Activated CD4-positive, alpha-beta T cell treated with anti-CD3 and anti-CD28 coated beads for 36 hours (primary cell): ENCODE measurements around the gene DDR1. TPM values are rescaled to one million over a fixed set of nuclear protein-coding genes. Genes with fewer than 3 reads are reported as not detected.
"Not testable (repeated sequence)": the region's sequence is repeated elsewhere in the genome, so short reads cannot be mapped to it uniquely, and the experiment has no call there.

ENCODE experiments used
- ATAC-seq: fragments of 200-7000 bp; cut with Tn5 transposase; one replicate; pipeline ENCODE4 v1.10.0; 2021; ENCODE audit warnings: mild to moderate bottlenecking, moderate library complexity
- CTCF ChIA-PET: fragments of 350-600 bp; sonication (Branson Sonifier 250); formaldehyde crosslinking; loops from one replicate; lab custom pipeline; 2021; ENCODE audit warnings: antibody characterized with exemption; lab: Charles Lee
- POLR2A ChIA-PET: fragments of 350-600 bp; sonication (Branson Sonifier 250); formaldehyde crosslinking; loops from one replicate; lab custom pipeline; 2021; ENCODE audit warnings: antibody characterized with exemption, inconsistent platforms; lab: Charles Lee
- DNase-seq: peaks from one replicate; pipeline ENCODE4 v3.0.0-alpha.2; 2020
- H3K27ac Mint-ChIP-seq: one replicate; pipeline ENCODE4 v1.8.0; 2021; ENCODE audit warnings: mixed read lengths
- H3K27me3 Mint-ChIP-seq: one replicate; pipeline ENCODE4 v1.8.0; 2021; ENCODE audit warnings: mixed read lengths
- H3K36me3 Mint-ChIP-seq: one replicate; pipeline ENCODE4 v1.8.0; 2021; ENCODE audit warnings: low read depth, mixed read lengths
- H3K4me1 Mint-ChIP-seq: one replicate; pipeline ENCODE4 v1.8.0; 2021; ENCODE audit warnings: mixed read lengths
- H3K4me3 Mint-ChIP-seq: one replicate; pipeline ENCODE4 v1.8.0; 2021; ENCODE audit warnings: mild to moderate bottlenecking, moderate library complexity, mixed read lengths
- H3K9me3 Mint-ChIP-seq: one replicate; pipeline ENCODE4 v1.8.0; 2021; ENCODE audit warnings: low read depth, mixed read lengths
- intact Hi-C, 2 experiments: fragments of 100-400 bp; cut with DNase I in 1 of 2; cut with micrococcal nuclease in 1 of 2; formaldehyde crosslinking; loops; one replicate each; pipeline versions ENCODE4 v1.14.2 to v1.15.1; 2022 to 2024; cut with DNase I, micrococcal nuclease
- total RNA-seq, 2 experiments: library from RNA; stranded (reverse); gene quantifications; one replicate each; pipeline ENCODE4 v1.2.3, GENCODE V29; 2021

DDR1 gene
- total RNA-seq, 2 experiments from 2014 or later = 9.5 to 12.6 TPM

DNA sequence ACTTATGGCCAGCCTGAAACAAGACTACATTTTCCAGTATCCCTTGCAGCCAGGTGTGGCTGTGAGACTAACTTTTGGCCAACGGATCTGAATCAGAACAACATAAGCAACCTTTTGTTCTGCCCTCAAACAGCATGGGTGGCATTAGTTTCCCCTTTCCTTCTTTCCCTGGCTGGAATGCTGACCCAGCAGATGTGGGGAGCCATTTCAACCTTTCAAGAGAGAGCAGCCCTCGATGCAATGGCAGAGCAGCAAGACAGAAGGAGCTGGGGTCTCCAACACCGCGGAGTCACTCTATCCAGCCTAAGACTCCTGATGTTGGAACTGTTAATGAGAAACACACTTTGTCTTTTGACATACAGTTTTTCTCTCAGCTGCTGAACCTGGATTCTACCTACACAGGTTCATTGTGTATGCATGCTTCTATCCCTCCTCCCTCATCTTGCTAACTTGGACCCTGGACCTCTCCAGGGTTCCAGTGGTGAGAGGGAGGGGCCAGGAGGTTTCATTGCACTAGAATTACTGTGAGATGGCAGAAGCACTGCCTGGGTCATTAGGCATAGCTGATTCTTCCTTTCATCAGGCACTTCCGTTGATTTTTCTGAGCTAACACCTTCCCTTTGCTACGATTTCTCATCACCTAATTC is 28.8 kb upstream of the DDR1 start:
- CTCF ChIA-PET = interaction anchor here (0.7 to 1.7 kb wide), 5 partner anchors 12 to 1916 kb away, joined by 3 to 7 read pairs (median 4); no protein-coding TSS in a partner anchor

DNA sequence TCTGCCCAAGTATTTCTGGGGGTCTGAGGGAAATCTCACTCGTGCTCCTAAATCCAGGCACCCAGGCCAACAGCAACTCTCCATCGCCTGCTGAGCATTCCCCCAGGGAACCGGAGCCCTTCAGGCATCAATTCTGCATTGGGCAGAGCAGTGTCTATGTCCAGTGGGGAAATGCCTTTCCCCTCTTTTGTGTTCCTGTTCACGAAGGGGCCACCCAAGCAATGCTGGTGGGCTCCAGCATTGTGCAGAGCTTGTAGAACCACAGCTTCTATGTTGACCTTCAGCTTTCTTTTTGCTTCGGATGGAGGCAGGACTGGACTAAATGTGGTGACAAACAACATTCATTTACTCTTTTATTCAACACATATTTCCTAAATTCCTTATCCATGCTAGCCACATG is 27.2 kb upstream of the DDR1 start:
- CTCF ChIA-PET = interaction anchor here (0.8 to 1.7 kb wide), 3 partner anchors 13 to 28 kb away, joined by 3 to 7 read pairs (median 6); no protein-coding TSS in a partner anchor
- Mint-ChIP-seq H3K4me3 (no peak overlapping the region), H3K27ac (no peak overlapping the region), H3K36me3 (peaks cover 15% of the 10 kb centered on the region), H3K9me3 (peaks cover 17% of the 10 kb centered on the region), H3K4me1 (peaks cover 13% of the 10 kb centered on the region), H3K27me3 (no peaks in the 10 kb centered on the region)
- POLR2A ChIA-PET = no interaction called here
- no peak for DNase-seq
- intact Hi-C loops = no loop called here
- ATAC-seq = no peak

More for the DNA sequence above, 28.8 kb upstream of the DDR1 start:
- H3K9me3 Mint-ChIP-seq = peaks cover 25% of the 10 kb centered on the region
- H3K36me3 Mint-ChIP-seq = peaks cover 11% of the 10 kb centered on the region
- intact Hi-C loops = no loop called here
- DNase-seq = no peak
- no peak overlapping the region for H3K27ac Mint-ChIP-seq
- POLR2A ChIA-PET = no interaction called here
- no peak overlapping the region for H3K4me3 Mint-ChIP-seq
- ATAC-seq = no peak
- H3K4me1 Mint-ChIP-seq = no peaks in the 10 kb centered on the region
- no peaks in the 10 kb centered on the region for H3K27me3 Mint-ChIP-seq

GRCh38 chr6:30857549-30857948 is 26.8 kb upstream of the DDR1 start:
- DNase-seq = no peak
- no peak overlapping the region for H3K4me3 Mint-ChIP-seq
- POLR2A ChIA-PET = no interaction called here
- intact Hi-C loops = no loop called here
- H3K27me3 Mint-ChIP-seq = no peaks in the 10 kb centered on the region
- CTCF ChIA-PET = interaction anchor here (1.7 kb wide), 1 partner anchor 28 kb away, joined by 6 read pairs; no protein-coding TSS in a partner anchor
- H3K9me3 Mint-ChIP-seq = peaks cover 13% of the 10 kb centered on the region
- no peak overlapping the region for H3K27ac Mint-ChIP-seq
- peaks cover 13% of the 10 kb centered on the region for H3K36me3 Mint-ChIP-seq
- no peak for ATAC-seq
- H3K4me1 Mint-ChIP-seq = peaks cover 13% of the 10 kb centered on the region

- H3K27me3 Mint-ChIP-seq, ATAC-seq, intact Hi-C loops, H3K27ac Mint-ChIP-seq, DNase-seq, POLR2A ChIA-PET, H3K4me3 Mint-ChIP-seq: not testable (repeated sequence)
- Mint-ChIP-seq H3K36me3 (peaks cover 13% of the 10 kb centered on the region), H3K9me3 (peaks cover 11% of the 10 kb centered on the region), H3K4me1 (peaks cover 13% of the 10 kb centered on the region)
- CTCF ChIA-PET = interaction anchor here (2.0 kb wide), 1 partner anchor 17 kb away, joined by 4 read pairs; no protein-coding TSS in a partner anchor
These were observed 24.6 kb upstream of the DDR1 start for GRCh38 chr6:30859726-30860125.

- ChIA-PET CTCF (interaction anchor here (1.0 to 2.0 kb wide), 4 partner anchors 17 to 226 kb away, joined by 3 to 7 read pairs (median 4); no protein-coding TSS in a partner anchor), POLR2A (no interaction called here)
- H3K9me3 Mint-ChIP-seq = peaks cover 11% of the 10 kb centered on the region
- intact Hi-C loops = no loop called here
- no peaks in the 10 kb centered on the region for H3K27me3 Mint-ChIP-seq
- H3K4me3 Mint-ChIP-seq = no peak overlapping the region
- DNase-seq = no peak
- peaks cover 13% of the 10 kb centered on the region for H3K36me3 Mint-ChIP-seq
- ATAC-seq = peak; percentile 68
- no peak overlapping the region for H3K27ac Mint-ChIP-seq
- H3K4me1 Mint-ChIP-seq = peaks cover 13% of the 10 kb centered on the region
These were observed 22.9 kb upstream of the DDR1 start for GRCh38 chr6:30861257-30862048.

DNA sequence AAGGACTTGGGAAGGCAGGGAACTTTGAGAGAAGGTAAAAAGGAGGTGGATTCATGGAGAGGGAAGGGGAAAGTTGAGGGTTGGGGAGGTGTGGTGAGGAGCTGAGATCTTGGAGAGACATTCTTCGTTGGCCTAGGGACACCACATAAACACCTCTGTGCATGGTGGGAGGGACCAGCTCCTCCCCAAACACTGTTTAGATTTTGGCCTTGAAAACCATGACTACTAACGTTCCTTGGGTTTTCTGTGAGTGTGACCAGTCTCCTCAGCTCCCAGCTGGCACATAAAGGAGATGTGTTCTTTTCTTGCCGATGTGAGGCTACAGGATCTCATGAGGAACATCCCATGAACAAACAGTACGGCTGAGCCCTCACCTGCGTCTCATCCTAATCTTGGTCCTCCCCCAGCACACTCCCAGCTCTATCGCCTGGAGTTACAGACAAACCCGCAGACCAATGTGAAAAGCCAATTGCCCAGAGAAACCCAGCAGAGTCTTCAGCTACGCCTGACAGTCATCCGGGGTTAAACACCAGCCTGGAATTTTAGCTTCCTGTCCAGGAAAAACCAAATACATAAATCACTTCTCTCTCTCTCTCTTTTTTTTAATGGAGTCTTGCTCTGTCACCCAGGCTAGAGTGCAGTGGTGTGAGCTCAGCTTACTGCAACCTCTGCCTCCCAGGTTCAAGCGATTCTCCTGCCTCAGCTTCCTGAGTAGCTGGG is 22.0 kb upstream of the DDR1 start:
- H3K27me3 Mint-ChIP-seq = no peaks in the 10 kb centered on the region
- H3K4me1 Mint-ChIP-seq = peaks cover 13% of the 10 kb centered on the region
- no peak overlapping the region for H3K27ac Mint-ChIP-seq
- ChIA-PET CTCF (interaction anchor here (0.6 to 2.0 kb wide), 8 partner anchors 17 to 451 kb away, joined by 3 to 7 read pairs (median 3); no protein-coding TSS in a partner anchor), POLR2A (no interaction called here)
- ATAC-seq (no peak), DNase-seq (no peak)
- H3K4me3 Mint-ChIP-seq = no peak overlapping the region
- intact Hi-C loops = no loop called here
- peaks cover 13% of the 10 kb centered on the region for H3K36me3 Mint-ChIP-seq
- peaks cover 11% of the 10 kb centered on the region for H3K9me3 Mint-ChIP-seq

- peaks cover 13% of the 10 kb centered on the region for H3K9me3 Mint-ChIP-seq
- ChIA-PET CTCF (interaction anchor here (0.6 kb wide), 1 partner anchor 101 kb away, joined by 3 read pairs; no protein-coding TSS in a partner anchor), POLR2A (no interaction called here)
- H3K4me3 Mint-ChIP-seq = no peak overlapping the region
- no peaks in the 10 kb centered on the region for H3K27me3 Mint-ChIP-seq
- peaks cover 13% of the 10 kb centered on the region for H3K4me1 Mint-ChIP-seq
- no peak for ATAC-seq
- H3K36me3 Mint-ChIP-seq = peaks cover 8% of the 10 kb centered on the region
- DNase-seq = no peak
- intact Hi-C loops = no loop called here
- H3K27ac Mint-ChIP-seq = no peak overlapping the region
These were observed 20.0 kb upstream of the DDR1 start for GRCh38 chr6:30864325-30864724.

DNA sequence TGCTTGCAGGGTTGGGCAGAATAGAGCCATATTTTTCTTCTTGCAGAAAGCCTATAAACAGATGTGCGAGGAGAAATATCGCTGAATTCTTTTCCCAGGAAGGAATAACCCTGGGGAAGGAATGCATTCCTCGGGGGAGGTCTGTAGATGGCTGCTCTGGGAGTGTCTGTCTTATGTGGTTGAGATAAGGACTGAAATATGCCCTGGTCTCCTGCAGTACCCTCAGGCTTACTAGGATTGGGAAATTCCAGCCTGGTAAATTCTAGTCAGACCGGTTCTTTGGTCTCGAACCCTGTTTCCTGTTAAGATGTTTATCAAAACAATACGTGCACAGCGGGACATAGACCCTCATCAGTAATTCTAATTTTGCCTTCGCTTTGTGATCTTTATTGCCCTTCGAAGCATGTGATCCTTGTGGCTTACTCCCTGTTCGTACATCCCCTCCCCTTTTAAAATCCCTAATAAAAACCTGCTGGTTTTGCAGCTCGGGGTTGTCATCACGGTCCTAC is 15.0 kb upstream of the DDR1 start:
- DNase-seq, POLR2A ChIA-PET, H3K27ac Mint-ChIP-seq, intact Hi-C loops, H3K27me3 Mint-ChIP-seq, ATAC-seq, CTCF ChIA-PET, H3K4me3 Mint-ChIP-seq: not testable (repeated sequence)
- peaks cover 15% of the 10 kb centered on the region for H3K4me1 Mint-ChIP-seq
- peaks cover 22% of the 10 kb centered on the region for H3K9me3 Mint-ChIP-seq
- H3K36me3 Mint-ChIP-seq = peaks cover 13% of the 10 kb centered on the region

DNA sequence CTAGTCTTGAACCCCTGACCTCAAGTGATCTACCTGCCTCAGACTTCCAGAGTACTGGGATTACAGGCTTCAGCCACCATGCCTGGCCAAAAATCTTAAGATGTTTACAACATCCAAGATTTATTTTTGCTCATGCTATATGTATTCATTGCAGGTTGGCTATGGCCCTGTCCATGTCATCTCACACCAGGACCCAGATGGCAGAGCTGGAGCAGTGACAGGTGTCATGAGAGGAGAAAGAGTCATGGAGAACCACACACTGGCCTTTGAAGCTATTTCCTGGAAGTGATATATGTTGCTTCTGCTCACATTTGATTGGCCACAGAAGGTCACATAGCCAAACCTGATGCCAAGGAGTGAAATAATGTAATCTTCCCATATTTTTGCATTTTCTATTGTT is 13.8 kb upstream of the DDR1 start:
- peak; percentile 61 for ATAC-seq
- no peak overlapping the region for H3K4me3 Mint-ChIP-seq
- ChIA-PET POLR2A (no interaction called here), CTCF (interaction anchor here (0.7 to 1.3 kb wide), 2 partner anchors 36 to 42 kb away, joined by 3 to 4 read pairs; no protein-coding TSS in a partner anchor)
- no peaks in the 10 kb centered on the region for H3K27me3 Mint-ChIP-seq
- H3K27ac Mint-ChIP-seq = peak overlapping the region; percentile 78
- H3K36me3 Mint-ChIP-seq = peaks cover 13% of the 10 kb centered on the region
- no peak for DNase-seq
- H3K9me3 Mint-ChIP-seq = peaks cover 22% of the 10 kb centered on the region
- H3K4me1 Mint-ChIP-seq = peaks cover 18% of the 10 kb centered on the region
- intact Hi-C loops = no loop called here

DNA sequence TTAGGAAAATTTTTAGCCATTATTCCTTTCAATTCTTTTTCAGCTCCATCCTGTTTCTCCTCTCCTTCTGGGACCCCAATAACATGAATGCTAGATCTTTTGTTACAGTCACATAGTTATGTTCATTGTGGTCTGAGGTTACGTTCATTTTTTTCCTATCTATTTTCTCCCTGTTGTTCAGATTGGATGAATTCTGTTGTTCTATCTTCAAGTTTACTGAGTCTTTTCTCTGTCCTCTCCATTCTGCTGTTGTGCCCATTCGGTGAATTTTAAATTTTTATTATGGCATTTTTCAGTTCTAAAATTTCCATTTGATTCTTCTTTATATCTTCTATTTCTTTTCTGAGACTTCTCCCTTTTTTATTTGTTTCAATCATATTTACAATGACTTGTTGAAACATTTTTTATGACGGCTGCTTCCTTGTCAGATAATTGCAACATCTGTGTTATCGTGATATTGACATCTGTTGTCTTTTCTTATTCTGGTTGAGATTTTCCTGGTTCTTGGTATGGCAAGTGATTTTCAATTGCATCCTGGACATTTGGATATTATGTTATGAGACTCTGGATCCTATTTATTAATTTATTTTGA is 12.6 kb upstream of the DDR1 start:
- ChIA-PET POLR2A (no interaction called here), CTCF (interaction anchor here (0.6 to 1.3 kb wide), 2 partner anchors 43 to 241 kb away, joined by 4 read pairs; partner anchors contain the start of gene C6orf15)
- H3K27me3 Mint-ChIP-seq = no peaks in the 10 kb centered on the region
- peaks cover 13% of the 10 kb centered on the region for H3K36me3 Mint-ChIP-seq
- intact Hi-C loops = no loop called here
- peaks cover 27% of the 10 kb centered on the region for H3K4me1 Mint-ChIP-seq
- H3K9me3 Mint-ChIP-seq = peaks cover 22% of the 10 kb centered on the region
- DNase-seq (no peak), ATAC-seq (no peak)
- H3K4me3 Mint-ChIP-seq = no peak overlapping the region
- peak overlapping the region; percentile 78 for H3K27ac Mint-ChIP-seq
